ENCODE data around the gene B4GALT4. TPM values are rescaled to one million over a fixed set of nuclear protein-coding genes. Genes with fewer than 3 reads are reported as not detected.
"Not testable (repeated sequence)": the region's sequence is repeated elsewhere in the genome, so short reads cannot be mapped to it uniquely, and the experiment has no call there.

The B4GALT4 gene
- polyA plus RNA-seq, 1 donor from 2014 or later = 8.7 TPM

DNA sequence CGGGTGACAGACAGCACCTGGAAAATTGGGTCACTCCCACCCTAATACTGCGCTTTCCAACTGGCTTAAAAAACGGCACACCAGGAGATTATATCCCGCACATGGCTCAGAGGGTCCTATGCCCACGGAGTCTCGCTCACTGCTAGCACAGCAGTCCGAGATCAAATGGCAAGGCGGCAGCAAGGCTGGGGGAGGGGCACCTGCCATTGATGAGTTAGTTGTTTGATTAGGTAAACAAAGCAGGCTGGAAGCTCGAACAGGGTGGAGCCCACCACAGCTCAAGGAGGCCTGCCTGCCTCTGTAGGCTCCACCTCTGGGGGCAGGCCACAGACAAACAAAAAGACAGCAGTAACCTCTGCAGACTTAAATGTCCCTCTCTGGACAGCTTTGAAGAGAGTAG is 75.9 kb downstream of the B4GALT4 start:
- H3K4me3 Mint-ChIP-seq, H3K36me3 Mint-ChIP-seq, H3K27me3 Mint-ChIP-seq, H3K27ac Mint-ChIP-seq, H3K9me3 Mint-ChIP-seq, H3K4me1 Mint-ChIP-seq: not testable (repeated sequence)

Other genes starting within 250 kb of the B4GALT4 start
- gene IGSF11, start 206.0 kb downstream of the B4GALT4 start, polyA plus RNA-seq = not detected
- not detected for gene TEX55, start 94.7 kb downstream of the B4GALT4 start, polyA plus RNA-seq
- gene UPK1B, start 67.3 kb downstream of the B4GALT4 start, polyA plus RNA-seq = not detected
- 9.0 TPM for gene ARHGAP31, start 53.5 kb upstream of the B4GALT4 start, polyA plus RNA-seq
- gene TMEM39A, start 222.7 kb upstream of the B4GALT4 start, polyA plus RNA-seq = 20.9 TPM
- gene POGLUT1, start 228.1 kb upstream of the B4GALT4 start, polyA plus RNA-seq = 27.2 TPM

All from IgD-negative memory B cell (primary cell).